Endodermal cell (in vitro differentiated cells): ENCODE data around the gene LYST. TPM values are rescaled to one million over a fixed set of nuclear protein-coding genes. Genes with fewer than 3 reads are reported as not detected.
A peak's percentile ranks its signal among the peaks of the same experiment; 100 is the strongest.
"Not testable (repeated sequence)": the region's sequence is repeated elsewhere in the genome, so short reads cannot be mapped to it uniquely, and the experiment has no call there.

ENCODE experiments used
- DNase-seq: peaks from one replicate; pipeline ENCODE4 v3.0.0-alpha.2; 2017
- H3K27ac ChIP-seq: 2 replicates; pipeline ENCODE4 v1.5.1; 2013; ENCODE audit warnings: mild to moderate bottlenecking, low read depth, low read length, moderate library complexity
- H3K27me3 ChIP-seq: 2 replicates; pipeline ENCODE4 v1.6.1; 2013; ENCODE audit warnings: mild to moderate bottlenecking, low read length, moderate library complexity; ENCODE audit not compliant: insufficient read depth, control insufficient read depth, poor library complexity, severe bottlenecking
- H3K36me3 ChIP-seq: 2 replicates; pipeline ENCODE4 v1.7.0; 2013; ENCODE audit warnings: mild to moderate bottlenecking, low read length, moderate library complexity; ENCODE audit not compliant: control insufficient read depth, insufficient read depth
- H3K4me1 ChIP-seq: one replicate; pipeline ENCODE4 v1.7.0; 2013; ENCODE audit warnings: low read length; ENCODE audit not compliant: control insufficient read depth, insufficient read depth
- H3K4me3 ChIP-seq: 2 replicates; pipeline ENCODE4 v1.5.1; 2013; ENCODE audit warnings: mild to moderate bottlenecking, low read length, moderate library complexity
- H3K9ac ChIP-seq: 2 replicates; pipeline ENCODE4 v1.6.1; 2013; ENCODE audit warnings: mild to moderate bottlenecking, low read length, moderate library complexity; ENCODE audit not compliant: poor library complexity, severe bottlenecking; ENCODE audit errors: extremely low read depth
- H3K9me3 ChIP-seq: 2 replicates; pipeline ENCODE4 v1.6.1; 2013; ENCODE audit warnings: mild to moderate bottlenecking, low read length, moderate library complexity; ENCODE audit not compliant: control insufficient read depth
- H3K27ac Mint-ChIP-seq: 2 replicates; pipeline ENCODE4 v1.8.0; 2020; ENCODE audit warnings: mixed read lengths
- H3K27me3 Mint-ChIP-seq: 2 replicates; pipeline ENCODE4 v1.8.0; 2021; ENCODE audit warnings: mild to moderate bottlenecking, mixed read lengths; ENCODE audit not compliant: insufficient read depth
- H3K36me3 Mint-ChIP-seq: 2 replicates; pipeline ENCODE4 v1.8.0; 2020; ENCODE audit warnings: low read depth, mixed read lengths
- H3K4me1 Mint-ChIP-seq: 2 replicates; pipeline ENCODE4 v1.8.0; 2020; ENCODE audit warnings: mixed read lengths
- H3K4me3 Mint-ChIP-seq: 2 replicates; pipeline ENCODE4 v1.8.0; 2020; ENCODE audit warnings: mild to moderate bottlenecking, moderate library complexity, mixed read lengths
- H3K9me3 Mint-ChIP-seq: 2 replicates; pipeline ENCODE4 v1.8.0; 2020; ENCODE audit warnings: mild to moderate bottlenecking, mixed read lengths
- CTCF ChIP-seq: fragments of 200-600 bp; sonication (generic); conservative IDR thresholded peaks from 2 replicates; pipeline ENCODE4 v1.5.0; 2021; ENCODE audit warnings: antibody characterized with exemption, mild to moderate bottlenecking
- WGBS, 2 experiments: methylation state at CpG; one replicate each; pipeline versions ENCODE4 v1.1.5 to v1.1.7; 2013; ENCODE audit warnings: missing lambda C conversion rate in 2 of 2, mixed read lengths in 1 of 2; ENCODE audit not compliant: insufficient coverage in 1 of 2, insufficient read length in 1 of 2; 5-methylcytosine and 5-hydroxymethylcytosine counted together
- total RNA-seq, 2 donors: library from RNA; stranded (reverse); fragmentation: NEBNext Ultra II Directional in 1 of 2; extraction: Animal tissue kit (Norgen Biotek cat#: 25700) in 1 of 2; gene quantifications; 2 replicates in 1 of 2; 3 replicates in 1 of 2; pipeline ENCODE4 v1.2.1, GENCODE V29; 2021

Gene LYST
- total RNA-seq, 2 donors from 2014 or later: 2.5 to 6.8 TPM

DNA sequence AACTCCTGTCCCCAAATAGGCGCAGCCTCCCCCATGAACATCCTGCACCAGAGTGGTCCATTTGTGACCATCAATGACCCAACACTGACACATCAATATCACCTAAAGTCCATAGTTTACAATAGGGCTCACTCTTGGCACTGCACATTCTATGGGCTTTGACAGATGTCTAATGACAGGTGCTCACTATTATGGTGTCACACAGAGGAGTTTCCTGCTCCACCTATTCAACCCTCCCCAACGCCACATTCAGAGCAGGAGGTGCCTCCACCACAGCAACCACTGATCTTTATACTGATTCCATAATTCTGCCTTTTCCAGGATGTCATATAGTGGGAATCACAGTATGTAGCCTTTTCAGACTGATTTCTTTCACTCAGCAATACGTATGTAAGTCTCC lies 241.4 kb downstream of the LYST start:
- WGBS, 2 experiments: 87 to 94% methylated on average over 3 of the region's 3 CpGs
- no peaks in the 10 kb centered on the region for H3K36me3 ChIP-seq
- no peak overlapping the region for H3K27ac ChIP-seq
- no peaks in the 10 kb centered on the region for H3K4me1 ChIP-seq
- no peak for DNase-seq
- Mint-ChIP-seq H3K4me1 (peaks cover 16% of the 10 kb centered on the region), H3K36me3 (no peaks in the 10 kb centered on the region), H3K9me3 (no peaks in the 10 kb centered on the region), H3K27me3 (no peaks in the 10 kb centered on the region), H3K4me3 (no peak overlapping the region), H3K27ac (no peak overlapping the region)
- H3K27me3 ChIP-seq: no peaks in the 10 kb centered on the region
- no peak for TF ChIP-seq CTCF
- no peak overlapping the region for H3K4me3 ChIP-seq
- no peaks in the 10 kb centered on the region for H3K9me3 ChIP-seq
- no peak overlapping the region for H3K9ac ChIP-seq

GRCh38 chr1:235624721-235625333 lies 241.9 kb downstream of the LYST start:
- H3K4me3 Mint-ChIP-seq: no peak overlapping the region
- no peaks in the 10 kb centered on the region for H3K36me3 ChIP-seq
- H3K9me3 Mint-ChIP-seq: no peaks in the 10 kb centered on the region
- H3K9ac ChIP-seq: no peak overlapping the region
- peaks cover 13% of the 10 kb centered on the region for H3K4me1 Mint-ChIP-seq
- H3K27me3 Mint-ChIP-seq: no peaks in the 10 kb centered on the region
- no peak overlapping the region for H3K4me3 ChIP-seq
- no peaks in the 10 kb centered on the region for H3K36me3 Mint-ChIP-seq
- H3K27me3 ChIP-seq: no peaks in the 10 kb centered on the region
- H3K4me1 ChIP-seq: no peaks in the 10 kb centered on the region
- H3K9me3 ChIP-seq: no peaks in the 10 kb centered on the region
- WGBS, 2 experiments: 74 to 88% methylated on average over 7 to 8 of the region's 8 CpGs
- no peak overlapping the region for H3K27ac Mint-ChIP-seq
- DNase-seq: no peak
- no peak overlapping the region for H3K27ac ChIP-seq
- no peak for TF ChIP-seq CTCF

DNA sequence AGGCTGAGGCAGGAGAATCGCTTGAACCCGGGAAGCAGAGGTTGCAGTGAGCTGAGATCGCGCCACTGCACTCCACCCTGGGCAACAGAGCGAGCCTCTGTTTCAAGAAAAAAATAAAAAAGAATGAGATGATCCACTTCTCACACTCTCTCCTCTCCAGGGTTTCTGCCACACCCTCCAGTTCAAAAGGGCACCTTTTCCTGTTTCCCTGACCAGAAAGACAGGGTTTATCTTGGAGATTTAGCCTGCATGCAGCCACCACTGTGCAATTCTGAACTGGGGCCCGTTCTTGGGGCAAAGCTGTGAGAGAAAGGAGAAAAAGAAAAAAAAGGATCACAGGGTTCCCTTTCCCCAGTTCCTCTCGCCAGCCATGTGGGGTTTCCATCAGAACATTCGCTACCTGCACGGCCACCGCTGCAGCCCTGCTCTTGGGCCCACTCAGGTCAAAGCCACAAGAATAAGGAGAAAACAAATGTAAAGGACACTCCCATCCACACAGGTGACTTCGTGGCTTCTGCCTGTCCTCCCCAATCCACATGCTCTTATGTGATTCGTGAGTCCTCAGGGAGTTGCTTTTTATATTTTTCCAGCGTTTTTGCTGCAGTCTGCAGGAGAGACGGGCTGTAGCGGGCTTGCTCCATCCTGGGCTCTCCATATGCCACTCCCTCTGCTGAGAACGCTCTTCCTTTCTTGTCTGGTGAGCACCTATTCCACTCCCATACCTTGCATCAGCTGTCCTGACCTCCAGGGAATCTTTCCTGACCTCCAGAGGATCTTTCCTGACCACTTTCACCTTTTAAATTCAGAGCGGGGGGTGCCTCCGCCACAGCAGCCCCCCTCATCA lies 243.5 kb downstream of the LYST start:
- Histone ChIP-seq H3K36me3 (no peaks in the 10 kb centered on the region), H3K9me3 (no peaks in the 10 kb centered on the region), H3K9ac (no peak overlapping the region), H3K4me1 (no peaks in the 10 kb centered on the region), H3K27ac (peak overlapping the region; percentile 24), H3K4me3 (no peak overlapping the region), H3K27me3 (no peaks in the 10 kb centered on the region)
- Mint-ChIP-seq H3K27ac (no peak overlapping the region), H3K9me3 (no peaks in the 10 kb centered on the region), H3K36me3 (no peaks in the 10 kb centered on the region), H3K4me1 (peaks cover 13% of the 10 kb centered on the region), H3K4me3 (no peak overlapping the region), H3K27me3 (no peaks in the 10 kb centered on the region)
- no peak for TF ChIP-seq CTCF
- no peak for DNase-seq
- WGBS, 2 experiments: 88 to 92% methylated on average over 12 to 18 of the region's 18 CpGs

GRCh38 chr1:235619149-235619548 lies 247.6 kb downstream of the LYST start:
- WGBS, 2 experiments: 92 to 95% methylated on average over 2 of the region's 2 CpGs
- DNase-seq, H3K36me3 Mint-ChIP-seq, H3K27ac ChIP-seq, H3K9me3 Mint-ChIP-seq, H3K27ac Mint-ChIP-seq, H3K4me1 ChIP-seq, H3K4me3 ChIP-seq, H3K36me3 ChIP-seq, H3K9me3 ChIP-seq, H3K9ac ChIP-seq, H3K27me3 ChIP-seq, H3K4me3 Mint-ChIP-seq, H3K27me3 Mint-ChIP-seq: not testable (repeated sequence)
- H3K4me1 Mint-ChIP-seq: peaks cover 15% of the 10 kb centered on the region
